Trophoblast cell (in vitro differentiated cells and primary cell): ENCODE results near the gene CLCNKB.
"Not testable (repeated sequence)": the region's sequence is repeated elsewhere in the genome, so short reads cannot be mapped to it uniquely, and the experiment has no call there.

ENCODE experiments used
- DNase-seq, 2 donors: peaks; one replicate each; pipeline ENCODE4 v3.0.0-alpha.2; 2016
- H2AFZ ChIP-seq: 2 replicates; pipeline ENCODE4 v1.6.1; 2013; ENCODE audit warnings: low read length, moderate library complexity, mild to moderate bottlenecking; ENCODE audit not compliant: insufficient read depth, poor library complexity
- H2AK5ac ChIP-seq: 2 replicates; pipeline ENCODE4 v1.6.1; 2013; ENCODE audit warnings: mild to moderate bottlenecking, low read length
- H2BK120ac ChIP-seq: 2 replicates; pipeline ENCODE4 v1.6.1; 2013; ENCODE audit warnings: low read length, mild to moderate bottlenecking, moderate library complexity; ENCODE audit not compliant: insufficient read depth, poor library complexity
- H2BK12ac ChIP-seq: 2 replicates; pipeline ENCODE4 v1.6.1; 2013; ENCODE audit warnings: mild to moderate bottlenecking, low read length, moderate library complexity
- H2BK5ac ChIP-seq: 2 replicates; pipeline ENCODE4 v1.6.1; 2013; ENCODE audit warnings: low read length, low read depth, moderate library complexity, mild to moderate bottlenecking; ENCODE audit not compliant: poor library complexity
- H3K14ac ChIP-seq: 2 replicates; pipeline ENCODE4 v1.6.1; 2013; ENCODE audit warnings: mild to moderate bottlenecking, low read length
- H3K18ac ChIP-seq: 2 replicates; pipeline ENCODE4 v1.6.1; 2013; ENCODE audit warnings: mild to moderate bottlenecking, low read length
- H3K23ac ChIP-seq: 2 replicates; pipeline ENCODE4 v1.6.1; 2013; ENCODE audit warnings: low read length
- H3K27ac ChIP-seq: 2 replicates; pipeline ENCODE4 v1.5.1; 2013; ENCODE audit warnings: low read depth, mild to moderate bottlenecking, inconsistent platforms, low read length, moderate library complexity
- H3K27me3 ChIP-seq: 2 replicates; pipeline ENCODE4 v1.6.1; 2013; ENCODE audit warnings: inconsistent platforms, mild to moderate bottlenecking, low read length, moderate library complexity; ENCODE audit not compliant: insufficient read depth
- H3K36me3 ChIP-seq, 2 experiments: 1 replicate in 1 of 2; 2 replicates in 1 of 2; pipeline ENCODE4 v1.6.1; 2013; ENCODE audit warnings: low read length in 2 of 2, mild to moderate bottlenecking in 2 of 2, moderate library complexity in 1 of 2; ENCODE audit not compliant: insufficient read depth in 2 of 2, control insufficient read depth in 1 of 2
- H3K4ac ChIP-seq: 2 replicates; pipeline ENCODE4 v1.6.1; 2013; ENCODE audit warnings: low read depth, mild to moderate bottlenecking, low read length, moderate library complexity
- H3K4me1 ChIP-seq, 2 experiments: 1 replicate in 1 of 2; 2 replicates in 1 of 2; pipeline ENCODE4 v1.6.1; 2013; ENCODE audit warnings: low read length in 2 of 2, mild to moderate bottlenecking in 2 of 2, moderate library complexity in 1 of 2; ENCODE audit not compliant: insufficient read depth in 2 of 2, control insufficient read depth in 1 of 2
- H3K4me2 ChIP-seq: 2 replicates; pipeline ENCODE4 v1.6.1; 2013; ENCODE audit warnings: inconsistent platforms, mild to moderate bottlenecking, low read length, moderate library complexity
- H3K4me3 ChIP-seq: 2 replicates; pipeline ENCODE4 v1.5.1; 2013; ENCODE audit warnings: mild to moderate bottlenecking, low read depth, low read length, inconsistent platforms
- H3K79me1 ChIP-seq: one replicate; pipeline ENCODE4 v1.6.1; 2013; ENCODE audit warnings: low read length
- H3K79me2 ChIP-seq: 2 replicates; pipeline ENCODE4 v1.6.1; 2013; ENCODE audit warnings: low read length, mild to moderate bottlenecking; ENCODE audit not compliant: control insufficient read depth, insufficient read depth, poor library complexity
- H3K9ac ChIP-seq: 2 replicates; pipeline ENCODE4 v1.6.1; 2013; ENCODE audit warnings: mild to moderate bottlenecking, low read length
- H3K9me3 ChIP-seq: 2 replicates; pipeline ENCODE4 v1.6.1; 2013; ENCODE audit warnings: low read depth, mild to moderate bottlenecking, control low read depth, inconsistent platforms, low read length; ENCODE audit not compliant: insufficient read depth
- H4K12ac ChIP-seq: 2 replicates; pipeline ENCODE4 v1.6.1; 2013; ENCODE audit warnings: low read depth, mild to moderate bottlenecking, low read length, moderate library complexity
- H4K8ac ChIP-seq: 2 replicates; pipeline ENCODE4 v1.6.1; 2013; ENCODE audit warnings: low read depth, mild to moderate bottlenecking, low read length, moderate library complexity
- H4K91ac ChIP-seq: one replicate; pipeline ENCODE4 v1.6.1; 2013; ENCODE audit warnings: low read depth, mild to moderate bottlenecking, low read length, moderate library complexity
- WGBS: extraction: QIAGEN DNeasy Blood & Tissue Kit; methylation state at CpG from one replicate; pipeline ENCODE4 v1.1.7; 2013; ENCODE audit warnings: missing lambda C conversion rate; ENCODE audit not compliant: insufficient read length, insufficient coverage; ENCODE audit errors: extremely low coverage; 5-methylcytosine and 5-hydroxymethylcytosine counted together

CLCNKB gene

DNA sequence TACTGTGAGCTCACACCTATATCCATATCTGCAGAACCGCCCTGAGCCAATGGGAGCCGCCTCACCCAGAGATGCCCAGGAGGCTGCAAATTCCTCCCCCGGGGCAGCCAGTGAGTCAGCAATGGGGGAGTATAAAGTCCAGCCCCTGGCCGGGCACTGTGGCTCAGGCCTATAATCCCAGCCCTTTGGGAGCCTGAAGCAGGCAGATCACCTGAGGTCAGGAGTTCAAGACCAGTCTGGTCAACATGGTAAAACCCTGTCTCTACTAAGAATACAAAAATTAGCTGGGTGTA, 5.0 kb upstream of the CLCNKB start:
- Histone ChIP-seq H3K36me3 (no peaks in the 10 kb centered on the region), H4K12ac (no peak overlapping the region), H3K79me2 (no peaks in the 10 kb centered on the region), H2BK12ac (no peak overlapping the region), H3K18ac (no peak overlapping the region), H3K9ac (no peak overlapping the region), H4K8ac (no peak overlapping the region), H3K27ac (no peak overlapping the region), H2AFZ (no peak overlapping the region), H3K4me3 (no peak overlapping the region), H3K27me3 (no peaks in the 10 kb centered on the region), H3K79me1 (no peaks in the 10 kb centered on the region), H3K4me1 (no peaks in the 10 kb centered on the region), H2BK120ac (no peak overlapping the region), H2AK5ac (no peak overlapping the region), H3K14ac (no peak overlapping the region), H2BK5ac (no peak overlapping the region), H3K9me3 (no peaks in the 10 kb centered on the region), H3K4ac (no peak overlapping the region), H3K23ac (no peak overlapping the region), H4K91ac (no peak overlapping the region), H3K4me2 (no peak overlapping the region)
- no CpG with 5 or more reads among the region's 4 CpGs for WGBS
- peak; percentile 74 to 90 for DNase-seq

DNA sequence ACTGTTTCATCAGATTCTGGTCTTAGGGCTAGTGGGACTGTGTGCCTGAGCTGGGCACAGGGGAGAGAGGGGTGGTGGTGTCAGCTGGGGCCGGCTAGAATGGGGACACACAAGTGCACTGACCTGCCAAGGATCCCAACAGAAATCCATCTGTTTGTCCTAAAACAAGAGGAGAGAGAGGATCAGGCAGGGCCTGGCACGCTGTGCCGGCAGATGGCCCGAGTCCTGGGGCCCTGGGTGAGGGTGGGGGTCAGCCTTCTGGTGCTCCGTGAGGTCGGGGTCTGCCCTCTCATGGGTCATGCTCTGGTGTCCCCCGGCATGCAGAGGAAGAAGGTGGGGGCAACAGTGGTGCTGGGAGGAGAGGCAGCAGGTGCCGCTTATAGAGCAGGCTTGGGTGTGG, 3.7 kb upstream of the CLCNKB start:
- H3K4ac ChIP-seq, DNase-seq, H3K23ac ChIP-seq, H3K14ac ChIP-seq, H3K36me3 ChIP-seq, H3K79me2 ChIP-seq, H2BK5ac ChIP-seq, H3K4me1 ChIP-seq, H3K18ac ChIP-seq, H4K91ac ChIP-seq, H3K9ac ChIP-seq, H3K4me3 ChIP-seq, H2AFZ ChIP-seq, H4K12ac ChIP-seq, H3K27ac ChIP-seq, H3K9me3 ChIP-seq, H3K27me3 ChIP-seq, H2AK5ac ChIP-seq, H3K4me2 ChIP-seq, H3K79me1 ChIP-seq, H2BK12ac ChIP-seq, H2BK120ac ChIP-seq, H4K8ac ChIP-seq: not testable (repeated sequence)
- whole genome bisulfite sequencing, result no CpG with 5 or more reads among the region's 8 CpGs

DNA sequence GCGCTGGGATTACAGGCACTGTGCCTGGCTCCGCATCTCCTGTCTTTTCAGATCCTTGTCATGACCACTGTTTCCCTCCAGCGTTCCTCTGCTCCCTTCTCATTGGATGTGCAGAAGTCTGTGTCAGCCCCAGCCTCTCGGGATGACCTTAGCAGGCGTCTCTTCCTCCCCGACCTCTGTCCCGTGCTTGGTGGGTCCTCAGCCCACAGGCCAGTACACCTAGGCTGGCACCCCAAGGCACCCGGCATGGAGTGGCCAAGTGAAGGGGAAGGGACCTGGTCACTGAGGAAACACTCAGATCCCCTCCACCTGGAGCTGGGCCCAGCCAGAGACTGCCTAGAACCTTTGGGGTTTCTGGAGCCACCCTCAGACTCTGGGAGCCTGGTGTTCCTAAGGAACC, 2.4 kb upstream of the CLCNKB start:
- Histone ChIP-seq H3K27ac (no peak overlapping the region), H3K18ac (no peak overlapping the region), H3K36me3 (no peaks in the 10 kb centered on the region), H3K23ac (no peak overlapping the region), H4K12ac (no peak overlapping the region), H3K4me1 (no peaks in the 10 kb centered on the region), H3K14ac (no peak overlapping the region), H3K4me2 (no peak overlapping the region), H4K91ac (no peak overlapping the region), H2BK12ac (no peak overlapping the region), H2BK120ac (no peak overlapping the region), H2AK5ac (no peak overlapping the region), H2AFZ (no peak overlapping the region), H3K79me2 (no peaks in the 10 kb centered on the region), H3K9ac (no peak overlapping the region), H3K4me3 (no peak overlapping the region), H4K8ac (no peak overlapping the region), H3K79me1 (no peaks in the 10 kb centered on the region), H3K27me3 (no peaks in the 10 kb centered on the region), H2BK5ac (no peak overlapping the region), H3K4ac (no peak overlapping the region), H3K9me3 (no peaks in the 10 kb centered on the region)
- DNase-seq, result no peak
- WGBS, result no CpG with 5 or more reads among the region's 8 CpGs

DNA sequence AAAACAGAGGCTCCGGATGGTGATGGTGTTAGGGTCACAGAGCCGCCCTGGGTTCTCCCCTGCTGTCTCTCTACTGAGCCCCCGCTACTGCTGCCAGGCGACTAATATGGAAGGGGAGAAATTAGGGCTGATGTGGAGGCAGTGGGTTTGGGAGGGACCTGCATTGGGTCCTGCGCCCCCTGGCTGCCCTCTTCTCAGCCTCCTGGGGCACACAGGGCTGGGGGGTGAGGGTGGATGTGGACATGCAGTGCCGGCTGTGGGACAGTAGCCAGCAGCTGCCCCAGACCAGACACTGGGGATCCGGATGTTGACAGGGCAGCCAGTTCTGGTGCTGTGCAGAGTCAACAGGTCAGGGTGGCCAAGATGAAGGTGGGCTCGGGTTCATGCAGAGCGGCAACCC, 1.5 kb upstream of the CLCNKB start:
- H3K79me1 ChIP-seq, result no peaks in the 10 kb centered on the region
- H4K12ac ChIP-seq, result no peak overlapping the region
- H3K27ac ChIP-seq, result no peak overlapping the region
- no peak for DNase-seq
- H3K14ac ChIP-seq, result no peak overlapping the region
- no peak overlapping the region for H2AK5ac ChIP-seq
- H3K4me2 ChIP-seq, result no peak overlapping the region
- H3K18ac ChIP-seq, result no peak overlapping the region
- no peaks in the 10 kb centered on the region for H3K79me2 ChIP-seq
- H3K4me1 ChIP-seq, result no peaks in the 10 kb centered on the region
- no peaks in the 10 kb centered on the region for H3K27me3 ChIP-seq
- no peak overlapping the region for H3K23ac ChIP-seq
- no peak overlapping the region for H2BK120ac ChIP-seq
- WGBS, result no CpG with 5 or more reads among the region's 9 CpGs
- no peak overlapping the region for H2AFZ ChIP-seq
- H3K4me3 ChIP-seq, result no peak overlapping the region
- no peak overlapping the region for H2BK12ac ChIP-seq
- H3K9me3 ChIP-seq, result no peaks in the 10 kb centered on the region
- no peak overlapping the region for H3K9ac ChIP-seq
- H4K91ac ChIP-seq, result no peak overlapping the region
- H3K36me3 ChIP-seq, result no peaks in the 10 kb centered on the region
- H3K4ac ChIP-seq, result no peak overlapping the region
- no peak overlapping the region for H2BK5ac ChIP-seq
- H4K8ac ChIP-seq, result no peak overlapping the region

DNA sequence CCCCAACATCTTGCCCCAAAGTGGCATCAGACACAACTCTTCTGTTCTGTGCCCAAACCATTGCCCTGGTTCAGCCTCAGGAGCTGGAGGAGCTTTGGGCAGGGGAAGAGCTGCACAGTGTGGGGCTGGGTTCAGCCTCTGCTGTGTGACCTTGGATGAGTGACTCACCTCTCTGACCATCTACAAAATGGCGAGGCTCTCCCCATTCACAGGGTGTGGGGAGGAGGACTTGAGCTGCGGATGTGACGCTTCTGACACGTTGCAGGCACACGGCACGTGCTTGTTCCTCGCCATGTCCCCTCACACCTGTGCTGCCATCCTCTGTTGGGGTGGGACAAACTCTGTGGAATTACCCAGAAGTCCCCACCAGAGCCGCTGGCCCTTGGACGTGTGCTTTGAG, 928 bp upstream of the CLCNKB start:
- H3K4me3 ChIP-seq, H3K4me1 ChIP-seq, H4K12ac ChIP-seq, H4K91ac ChIP-seq, H3K79me1 ChIP-seq, H3K4me2 ChIP-seq, H2BK5ac ChIP-seq, H3K79me2 ChIP-seq, H2BK12ac ChIP-seq, H3K9ac ChIP-seq, H3K27me3 ChIP-seq, H3K4ac ChIP-seq, H4K8ac ChIP-seq, H2AFZ ChIP-seq, H2BK120ac ChIP-seq, H3K14ac ChIP-seq, H3K23ac ChIP-seq, H3K9me3 ChIP-seq, H2AK5ac ChIP-seq, H3K27ac ChIP-seq, H3K18ac ChIP-seq, DNase-seq, H3K36me3 ChIP-seq: not testable (repeated sequence)
- no CpG with 5 or more reads among the region's 9 CpGs for WGBS
